ENCODE results near the gene FOXN3. TPM values are rescaled to one million over a fixed set of nuclear protein-coding genes. Genes with fewer than 3 reads are reported as not detected.

Gene FOXN3
- polyA plus RNA-seq, 12 donors: 52.7 to 126 (median 74.8) TPM

DNA sequence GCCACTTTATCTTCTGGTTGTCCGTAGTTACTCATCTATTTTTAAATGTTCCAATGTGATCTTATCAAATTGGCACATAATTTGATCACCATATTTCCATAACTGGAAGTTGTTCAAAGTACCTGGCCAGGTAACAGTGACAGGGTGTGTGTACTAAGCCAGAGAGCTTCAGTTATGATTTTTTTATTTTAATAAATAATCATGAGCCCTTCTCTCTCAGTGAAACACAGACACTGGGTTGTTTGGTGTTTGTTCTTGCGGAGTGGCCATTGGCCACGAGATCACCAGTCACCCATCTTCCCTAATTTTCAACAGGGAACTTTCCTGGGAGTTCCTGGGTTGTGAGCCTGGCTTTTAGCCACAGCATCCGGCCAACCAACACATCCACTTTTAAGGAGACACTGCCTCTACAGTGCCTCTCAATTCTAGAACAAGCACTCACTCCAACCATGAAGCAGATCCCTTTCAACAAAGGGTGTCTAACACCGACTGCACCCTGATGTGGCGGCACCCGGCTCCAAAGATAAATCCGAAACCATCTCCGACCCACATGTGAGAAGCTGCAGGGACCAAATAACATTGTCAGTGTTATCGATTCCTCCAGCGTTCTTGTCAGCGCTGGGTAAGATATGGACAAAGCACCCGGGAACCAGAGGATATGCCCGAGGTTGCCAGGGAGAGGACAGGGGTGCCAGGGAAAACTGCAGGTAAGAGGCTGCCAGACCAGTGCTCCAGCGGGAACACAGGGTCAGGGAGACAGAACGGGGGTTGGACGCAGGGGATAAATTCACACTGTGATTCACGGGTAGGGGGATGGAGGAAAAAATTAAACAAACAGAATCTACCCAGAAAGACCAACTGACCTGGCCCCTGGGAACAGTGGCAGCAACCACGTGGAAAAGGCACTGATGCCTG, 49.9 kb downstream of the FOXN3 start:
- DNase-seq: no peak

DNA sequence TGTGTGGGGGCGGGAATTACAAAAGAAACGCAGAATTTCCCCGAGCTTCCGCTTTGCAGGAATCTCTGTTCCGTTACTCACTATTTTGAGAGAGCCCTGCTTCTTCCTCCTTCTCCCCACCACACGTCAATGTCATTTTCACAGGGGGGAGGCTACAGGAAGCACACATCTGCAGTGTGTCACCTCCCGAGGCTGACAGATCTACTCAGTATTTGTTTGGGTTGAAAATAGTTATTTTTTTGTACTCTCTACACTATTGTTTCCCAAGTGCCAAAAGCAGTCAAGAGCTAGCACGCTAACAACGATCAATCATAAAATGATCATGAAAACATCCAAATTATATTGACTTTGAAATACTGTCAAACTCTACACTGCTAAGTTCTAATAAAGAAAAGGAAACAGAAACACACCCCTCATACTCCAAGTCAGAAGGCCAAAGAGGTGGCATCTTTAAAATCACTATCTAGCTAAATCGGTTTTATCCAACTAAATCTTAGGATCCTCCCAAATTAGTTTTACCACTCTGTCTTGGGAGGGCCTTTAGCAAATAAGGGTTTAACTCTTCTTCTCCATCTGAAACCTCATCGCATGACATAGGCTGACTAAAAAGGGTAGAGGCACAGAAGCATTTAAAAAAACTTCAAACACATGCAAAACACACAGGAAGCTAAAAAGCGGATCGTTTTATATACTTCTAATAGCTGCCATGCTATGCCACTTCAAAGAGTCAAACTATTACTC, 51.8 kb downstream of the FOXN3 start:
- DNase-seq: no peak

DNA sequence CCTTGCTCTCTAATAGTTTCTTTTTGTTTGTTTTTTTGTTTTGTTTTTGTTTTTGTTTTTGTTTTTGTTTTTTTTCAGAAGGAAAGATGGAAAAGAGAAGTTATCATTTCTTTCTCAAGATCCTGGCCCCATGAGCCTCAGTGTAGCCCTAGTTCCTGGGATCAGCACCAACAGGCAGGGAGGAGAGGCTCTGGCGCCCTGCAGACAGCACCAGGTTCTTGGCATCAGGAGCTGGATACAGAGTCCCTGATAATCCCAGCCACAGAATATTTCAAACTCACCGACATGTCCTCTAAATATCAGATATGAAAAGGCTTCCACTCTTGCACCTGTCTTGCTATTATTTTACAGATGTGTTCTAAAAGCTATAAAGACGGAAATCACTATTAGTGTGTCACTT, 52.7 kb downstream of the FOXN3 start:
- DNase-seq: no peak

DNA sequence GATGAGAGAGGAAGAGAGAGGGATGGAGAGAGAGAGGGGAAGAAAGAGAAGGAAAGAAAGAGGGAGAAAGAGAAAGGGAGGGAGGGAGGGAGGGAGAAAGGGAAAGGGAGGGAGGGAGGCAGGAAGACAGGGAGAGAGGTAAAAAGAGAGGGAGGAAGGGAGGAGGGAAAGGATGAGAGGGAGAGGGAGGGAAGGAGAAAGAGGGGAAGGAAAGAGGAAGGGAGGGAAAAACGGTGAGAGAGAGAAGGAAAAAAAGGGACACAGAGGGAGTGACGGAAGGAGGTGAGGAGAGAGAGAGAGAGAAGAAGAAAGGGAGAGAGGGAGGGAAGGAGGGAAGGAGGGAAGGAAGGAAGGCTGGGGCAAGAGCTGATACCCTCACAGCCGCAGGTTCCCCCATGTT, 56.8 kb downstream of the FOXN3 start:
- DNase-seq: no peak

DNA sequence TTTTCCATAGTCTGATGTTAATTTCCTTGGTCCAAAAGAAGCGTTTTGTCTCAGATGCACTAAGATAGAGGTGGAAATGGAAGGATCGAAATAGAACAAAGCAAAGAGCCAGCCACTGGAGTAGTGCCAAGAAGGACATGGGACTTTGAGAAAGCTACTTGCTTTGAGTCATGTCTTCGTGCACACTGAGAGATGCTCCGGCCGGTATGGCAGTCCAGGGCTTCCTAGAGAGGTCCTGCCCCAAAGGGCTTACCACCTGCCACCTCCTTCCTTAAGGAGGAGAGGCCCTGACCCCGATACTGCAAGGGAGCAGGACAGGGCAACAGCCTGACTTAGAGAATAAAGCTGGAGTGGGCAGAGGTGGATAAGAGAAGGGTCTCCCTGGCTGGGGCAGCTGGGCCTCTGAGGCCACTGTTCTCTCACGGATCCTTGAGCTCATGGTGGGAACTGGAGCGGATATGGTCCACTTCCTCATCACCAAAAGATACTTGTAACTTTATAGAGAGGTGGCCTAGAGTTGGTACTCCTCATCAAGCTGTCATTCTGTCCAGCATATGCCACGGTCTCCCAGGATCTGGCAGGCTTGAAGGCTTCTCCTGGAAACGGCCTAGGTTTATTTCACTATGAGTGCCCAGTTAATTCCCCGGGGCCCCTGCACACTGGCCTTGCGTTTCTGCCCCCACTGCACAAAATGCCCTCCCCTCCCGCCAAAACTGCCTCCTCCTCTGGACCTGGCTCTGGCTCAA, 57.4 kb downstream of the FOXN3 start:
- no peak for DNase-seq

DNA sequence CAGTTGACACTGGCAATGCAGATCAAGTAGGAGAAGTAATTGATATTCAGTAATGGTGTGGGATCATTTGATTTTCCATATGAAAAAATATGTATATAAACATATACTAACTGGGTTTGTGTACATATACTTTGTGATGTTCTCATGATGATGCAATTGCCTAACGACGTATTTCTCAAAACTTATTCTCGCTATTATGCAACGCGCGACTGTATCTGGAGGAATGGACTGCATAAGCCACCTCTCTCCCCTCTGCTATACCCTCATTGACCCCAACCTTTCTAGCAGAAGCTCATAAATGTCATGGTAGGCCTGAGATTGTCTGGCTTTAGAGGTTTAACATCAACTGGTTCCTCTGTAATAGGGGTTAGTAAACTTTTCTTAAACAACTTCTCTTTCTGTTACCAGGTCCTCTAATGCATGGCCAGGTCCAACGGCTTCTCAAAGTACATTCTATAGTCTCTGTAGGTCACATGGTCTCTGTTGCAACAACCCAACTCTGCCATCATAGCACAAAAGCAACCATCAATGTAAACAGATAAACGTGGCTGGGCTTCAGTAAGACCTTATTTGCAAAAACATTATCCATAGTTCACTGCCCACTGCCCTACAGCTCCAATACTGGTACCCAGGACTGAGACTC, 59.3 kb downstream of the FOXN3 start:
- no peak for DNase-seq

DNA sequence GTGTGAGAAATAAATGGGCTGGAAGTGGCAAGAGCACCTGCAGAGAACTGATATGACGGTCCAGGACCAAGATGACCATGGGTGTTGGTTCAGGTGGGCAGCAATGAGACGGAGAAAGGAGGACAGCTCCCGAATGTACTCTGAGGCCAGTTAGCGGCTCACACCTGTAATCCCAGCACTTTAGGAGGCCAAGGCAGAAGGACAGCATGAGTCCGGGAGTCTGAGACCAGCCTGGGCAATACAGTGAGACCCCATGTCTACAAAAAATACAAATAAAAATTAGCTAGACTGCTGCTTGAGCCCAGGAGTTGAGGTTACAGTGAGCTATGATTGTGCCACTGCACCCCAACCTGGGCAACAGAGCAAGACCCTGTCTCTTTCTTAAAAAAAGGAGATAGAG, 60.1 kb downstream of the FOXN3 start:
- DNase-seq: no peak

DNA sequence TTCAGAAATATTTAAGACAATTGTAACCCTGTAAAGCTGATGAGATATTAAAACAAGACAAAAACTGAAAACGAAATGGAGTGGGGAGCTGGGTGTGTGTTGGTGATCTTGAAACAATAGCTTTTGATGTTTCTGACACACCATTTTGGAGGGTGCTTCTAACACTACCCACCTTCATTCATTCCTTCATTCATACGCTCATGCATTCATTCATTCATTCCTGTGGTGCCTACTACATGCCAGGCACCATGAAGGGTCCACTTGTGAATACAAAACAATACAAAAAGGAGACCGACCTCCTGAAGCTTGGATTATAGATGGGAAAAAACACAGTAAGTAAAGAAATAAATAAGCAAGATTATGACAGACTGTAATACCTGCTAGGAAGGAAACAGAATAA, 60.5 kb downstream of the FOXN3 start:
- no peak for DNase-seq

DNA sequence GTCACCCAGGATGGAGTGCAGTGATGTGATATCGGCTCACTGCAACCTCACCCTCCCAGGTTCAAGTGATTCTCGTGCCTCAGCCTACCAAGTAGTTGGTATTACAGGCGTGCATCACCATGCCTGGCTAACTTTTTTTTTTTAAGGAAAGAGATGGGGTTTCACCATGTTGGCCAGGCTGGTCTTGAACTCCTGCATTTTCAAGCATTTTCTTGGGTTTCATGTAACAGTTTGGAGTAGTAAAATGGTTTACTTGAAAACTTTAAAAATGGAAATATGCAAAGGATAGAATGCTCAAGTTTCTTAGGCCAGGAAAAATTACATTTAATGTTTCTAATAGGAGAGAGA, 63.3 kb downstream of the FOXN3 start:
- DNase-seq: no peak

DNA sequence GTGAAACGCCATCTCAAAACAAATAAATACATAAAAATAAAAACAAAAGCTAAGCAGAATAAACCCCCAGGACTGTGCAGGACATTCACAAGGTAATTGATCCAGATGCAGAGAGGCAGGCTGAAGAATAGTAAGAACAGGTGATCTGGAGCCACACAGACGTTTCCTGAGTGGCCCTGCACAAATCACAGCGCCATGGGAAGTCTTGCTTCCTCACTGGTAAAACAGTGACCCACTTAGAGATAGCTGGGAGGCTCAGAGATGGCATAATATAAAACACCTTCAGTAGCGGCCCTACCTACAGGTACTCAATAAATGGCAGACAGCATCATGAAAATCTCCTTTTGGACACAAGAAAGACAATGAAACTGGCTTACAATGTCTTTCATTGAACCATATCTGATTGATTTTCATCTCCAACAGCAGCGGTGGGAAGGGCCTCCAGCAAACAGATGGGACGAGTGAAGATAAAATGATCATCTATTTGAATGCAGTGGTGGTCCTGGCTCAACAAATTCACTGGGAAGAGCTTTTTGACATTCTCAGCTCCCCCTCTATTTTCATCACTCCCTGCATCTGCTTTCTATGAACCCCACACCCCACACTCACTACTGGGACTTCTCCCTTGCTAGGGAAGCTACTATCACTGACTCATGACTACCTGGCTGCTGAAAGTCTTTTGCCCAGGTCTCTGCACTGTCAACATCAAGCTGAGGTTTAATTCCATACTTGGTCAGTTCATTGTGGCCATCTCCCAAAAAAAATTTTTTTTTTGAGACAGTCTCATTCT, 63.9 kb downstream of the FOXN3 start:
- no peak for DNase-seq

DNA sequence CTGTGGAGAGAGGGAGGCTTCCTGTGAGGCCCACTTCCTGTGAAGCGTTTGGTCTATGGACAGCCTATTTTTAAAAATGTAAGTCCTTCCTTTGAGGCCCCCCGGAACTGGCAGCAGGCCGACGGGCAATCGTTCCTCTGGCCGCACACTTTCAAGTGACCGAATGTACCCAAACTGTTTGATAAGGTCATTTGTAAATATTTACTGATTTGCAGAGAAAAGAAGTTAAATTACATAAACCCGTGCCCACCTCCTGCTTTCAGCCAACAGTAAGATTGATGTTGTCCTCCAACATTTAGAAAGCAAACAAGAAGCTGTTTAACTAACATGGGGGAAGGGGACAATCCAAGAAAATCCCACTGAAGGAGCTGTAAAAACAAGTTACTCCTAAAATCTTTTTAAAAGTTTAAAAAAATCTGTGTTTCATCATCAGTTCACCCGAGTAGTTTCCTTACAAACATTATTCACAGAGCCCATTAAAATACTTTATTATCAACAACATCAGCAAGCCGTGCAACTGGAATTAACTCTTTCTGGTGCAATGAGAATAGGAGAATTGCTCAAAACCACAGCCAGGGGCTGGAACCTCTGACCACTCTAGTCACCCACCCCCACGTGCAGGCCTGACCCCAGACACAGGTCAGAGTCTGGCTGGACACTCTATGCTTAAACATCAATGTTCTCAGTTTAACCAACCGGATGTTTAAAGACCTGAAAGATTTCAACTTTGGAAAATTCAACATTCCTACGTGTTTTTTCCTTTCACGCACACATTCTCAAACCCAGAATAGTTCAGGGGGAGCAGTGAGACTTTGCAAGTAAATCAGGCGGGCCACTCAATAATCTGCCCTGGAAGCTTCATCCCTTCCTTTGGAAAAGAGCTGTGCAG, 65.3 kb downstream of the FOXN3 start:
- peak; percentile 68 for DNase-seq

DNA sequence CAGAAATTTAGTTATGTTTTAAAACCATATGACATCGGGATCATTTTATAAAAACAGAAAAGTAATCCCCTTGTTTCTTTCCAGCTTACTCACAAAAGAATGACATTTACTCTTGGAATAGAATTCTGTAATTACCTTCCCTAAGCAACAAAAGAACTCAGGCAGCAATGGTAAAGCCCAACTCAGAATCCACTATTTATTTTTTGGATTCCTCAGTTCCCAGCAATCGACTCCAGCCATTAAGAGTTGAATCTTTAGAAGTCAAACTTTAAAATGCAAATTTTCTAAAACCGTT, 65.9 kb downstream of the FOXN3 start:
- DNase-seq: no peak

DNA sequence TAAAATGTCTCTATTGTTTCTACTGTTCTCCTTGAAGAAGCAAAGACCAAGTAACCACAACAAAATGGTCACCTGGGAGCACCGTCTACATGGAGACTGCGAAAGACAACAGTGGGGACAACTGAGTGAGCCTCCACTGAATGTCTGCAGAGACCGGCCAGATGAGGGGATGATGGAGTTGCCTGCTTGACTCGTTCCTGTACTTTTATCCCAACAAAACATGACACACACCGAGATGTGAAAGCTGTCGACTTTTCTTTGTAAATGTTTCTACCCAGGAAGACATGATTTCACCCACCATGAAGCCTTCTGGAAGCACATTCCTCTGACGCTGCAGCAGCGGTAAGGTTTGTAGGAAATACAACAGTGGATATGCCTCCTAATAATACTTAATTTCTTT, 66.9 kb downstream of the FOXN3 start:
- no peak for DNase-seq

DNA sequence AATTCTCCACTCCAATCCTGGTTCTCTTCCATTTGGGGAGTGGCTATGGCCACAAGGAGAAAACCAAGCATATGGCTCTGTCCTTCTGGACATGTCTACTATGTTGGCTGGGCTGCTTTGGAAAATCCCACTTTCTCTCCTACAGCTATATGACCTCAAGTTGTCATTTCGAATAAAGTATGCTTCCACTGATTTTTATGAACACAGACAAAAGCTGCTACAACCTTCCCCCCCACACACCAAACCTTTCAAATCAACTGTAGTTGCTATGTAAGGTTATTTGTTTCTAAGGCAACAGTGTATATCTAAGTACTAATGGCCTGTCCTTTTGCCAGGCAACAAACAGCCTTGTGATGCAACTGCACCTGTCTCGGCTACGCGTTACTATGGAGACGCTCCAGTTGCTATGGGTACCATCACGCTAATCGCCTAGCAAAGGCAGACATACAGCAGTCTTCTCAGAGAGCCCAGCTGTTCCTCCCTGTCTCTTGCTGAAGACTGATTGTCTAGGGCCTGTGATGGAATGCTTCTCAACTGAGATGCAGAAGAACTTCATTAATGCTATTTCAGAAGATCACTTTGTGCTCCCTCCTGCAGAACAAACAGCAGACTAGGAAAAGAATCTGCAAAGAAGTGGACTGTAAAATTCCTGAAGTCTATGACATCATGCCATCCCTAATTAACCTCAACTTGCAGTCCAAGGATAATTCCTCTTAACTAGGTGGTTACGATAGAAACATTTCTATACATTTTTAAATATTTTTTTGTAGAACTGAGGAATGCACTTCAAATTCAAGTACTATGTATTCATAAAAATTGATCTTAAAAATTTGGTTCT, 67.6 kb downstream of the FOXN3 start:
- peak; percentile 88 for DNase-seq

DNA sequence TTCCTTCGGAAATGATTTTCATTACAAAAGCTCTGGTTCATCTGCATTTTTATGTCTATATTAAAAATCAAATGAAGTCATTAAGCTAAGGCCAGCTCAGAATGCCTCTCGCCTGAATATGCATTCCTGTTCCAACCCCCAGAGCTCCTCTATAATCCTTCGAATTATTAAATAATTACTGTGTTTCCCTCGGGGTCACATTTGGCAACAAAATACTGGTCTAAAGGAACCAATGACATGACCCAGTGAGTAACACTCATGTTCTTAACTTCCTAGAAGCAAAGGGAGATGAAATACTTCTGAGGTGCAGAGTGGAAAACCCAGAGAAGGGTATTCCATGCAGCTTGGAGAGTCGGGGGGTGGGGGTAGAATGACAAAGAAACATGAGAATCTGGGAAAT, 68.3 kb downstream of the FOXN3 start:
- no peak for DNase-seq

DNA sequence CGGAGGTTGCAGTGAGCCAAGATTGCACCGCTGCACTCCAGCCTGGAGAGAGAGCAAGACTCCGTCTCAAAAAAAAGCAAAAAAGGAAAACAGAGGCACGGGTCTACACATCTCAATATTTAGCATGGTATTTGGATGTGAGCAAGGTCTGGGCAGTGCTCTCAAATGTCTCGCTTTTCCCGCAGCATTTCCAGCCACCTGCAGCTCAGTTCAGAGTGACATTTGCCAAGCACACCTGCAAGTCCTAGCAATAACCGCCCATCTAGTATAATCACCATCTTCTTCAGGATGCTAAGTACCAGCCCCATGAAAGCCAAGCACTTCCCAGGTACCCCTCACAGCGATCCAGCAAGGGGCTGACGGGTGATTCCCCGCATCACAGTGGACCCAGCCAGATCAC, 69.1 kb downstream of the FOXN3 start:
- no peak for DNase-seq

DNA sequence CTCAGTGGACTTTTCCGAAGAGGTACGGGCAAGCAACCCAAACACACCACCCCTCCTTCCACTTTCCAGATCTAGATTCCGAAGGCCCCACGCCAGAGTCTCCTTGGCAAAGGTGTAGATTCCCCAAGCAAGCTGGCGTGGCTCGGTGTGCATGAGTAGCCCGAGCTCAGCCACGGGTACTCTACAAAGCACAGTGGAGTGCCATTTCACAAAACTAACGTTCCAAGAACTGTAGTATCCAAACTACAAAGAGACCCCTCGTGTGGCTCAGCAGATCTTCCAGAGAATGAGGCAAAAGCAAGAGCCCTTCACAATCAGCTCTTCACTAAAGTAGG, 72.1 kb downstream of the FOXN3 start:
- DNase-seq: no peak

DNA sequence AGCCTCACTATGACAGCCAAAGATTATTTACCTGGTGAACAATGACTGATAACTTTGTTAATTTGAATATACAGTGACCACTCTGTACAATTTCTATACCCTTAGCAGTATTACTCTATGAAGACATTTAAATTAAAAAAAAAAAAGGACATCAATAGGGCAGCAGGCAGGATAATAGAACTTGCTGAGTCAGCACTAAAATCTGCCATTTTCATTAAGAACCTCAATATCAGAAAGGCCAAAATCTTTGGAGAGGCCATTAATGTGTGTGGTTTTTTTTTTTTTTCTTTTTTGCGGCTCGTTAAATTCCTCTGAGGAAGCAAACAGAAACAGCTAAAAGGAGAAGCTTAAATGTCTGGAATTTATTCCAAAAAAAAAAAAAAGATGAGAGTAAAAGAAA, 73.7 kb downstream of the FOXN3 start:
- no peak for DNase-seq

DNA sequence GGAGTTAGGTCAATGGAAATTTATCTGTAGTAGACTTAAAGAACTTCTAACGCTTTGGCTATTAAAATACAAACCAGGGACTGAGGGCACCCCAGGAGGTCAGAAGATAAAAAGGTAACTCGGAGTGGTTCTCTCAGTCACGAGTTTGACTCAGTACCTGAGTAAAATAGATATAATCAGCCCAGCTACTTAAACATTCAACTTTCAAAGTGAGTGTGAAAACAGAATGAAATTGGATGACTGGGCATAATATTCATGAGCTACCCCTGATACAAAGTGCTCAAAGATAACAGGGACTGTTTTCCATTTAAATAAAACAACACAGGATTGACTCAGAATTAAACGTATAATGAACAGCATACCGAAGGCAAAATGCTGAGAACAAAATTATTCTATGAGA, 75.0 kb downstream of the FOXN3 start:
- no peak for DNase-seq

Measured in muscle of arm (tissue), 12 donors.